Measurements from ENCODE around the gene GNAT2.

GNAT2 gene

DNA sequence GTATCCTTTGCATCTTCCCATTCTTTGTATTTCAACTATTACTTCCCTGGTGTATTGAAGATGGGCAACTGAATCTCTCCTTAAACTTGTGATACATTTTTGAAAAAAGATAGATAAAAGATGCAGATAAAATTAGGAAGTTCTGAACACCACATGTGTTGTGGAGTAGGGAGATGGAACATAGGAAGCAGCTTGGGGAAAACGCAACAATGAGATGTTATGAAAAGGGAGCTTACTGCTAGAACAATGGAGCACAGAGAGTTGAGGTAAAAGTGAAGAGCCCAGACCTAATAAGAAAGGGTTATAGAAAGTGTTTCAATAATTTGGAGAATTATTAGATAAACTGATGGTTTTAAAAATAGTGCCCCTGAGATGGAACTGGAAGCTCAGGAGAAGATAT is 50.1 kb downstream of the GNAT2 start:
- no peak for TF ChIP-seq EZH2phosphoT487 (IDR thresholded peaks at IDR 0.05; ENCODE audit: borderline replicate concordance, low read length)
- TF ChIP-seq, protein P1, sequence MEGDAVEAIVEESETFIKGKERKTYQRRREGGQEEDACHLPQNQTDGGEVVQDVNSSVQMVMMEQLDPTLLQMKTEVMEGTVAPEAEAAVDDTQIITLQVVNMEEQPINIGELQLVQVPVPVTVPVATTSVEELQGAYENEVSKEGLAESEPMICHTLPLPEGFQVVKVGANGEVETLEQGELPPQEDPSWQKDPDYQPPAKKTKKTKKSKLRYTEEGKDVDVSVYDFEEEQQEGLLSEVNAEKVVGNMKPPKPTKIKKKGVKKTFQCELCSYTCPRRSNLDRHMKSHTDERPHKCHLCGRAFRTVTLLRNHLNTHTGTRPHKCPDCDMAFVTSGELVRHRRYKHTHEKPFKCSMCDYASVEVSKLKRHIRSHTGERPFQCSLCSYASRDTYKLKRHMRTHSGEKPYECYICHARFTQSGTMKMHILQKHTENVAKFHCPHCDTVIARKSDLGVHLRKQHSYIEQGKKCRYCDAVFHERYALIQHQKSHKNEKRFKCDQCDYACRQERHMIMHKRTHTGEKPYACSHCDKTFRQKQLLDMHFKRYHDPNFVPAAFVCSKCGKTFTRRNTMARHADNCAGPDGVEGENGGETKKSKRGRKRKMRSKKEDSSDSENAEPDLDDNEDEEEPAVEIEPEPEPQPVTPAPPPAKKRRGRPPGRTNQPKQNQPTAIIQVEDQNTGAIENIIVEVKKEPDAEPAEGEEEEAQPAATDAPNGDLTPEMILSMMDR (IDR thresholded peaks at IDR 0.05; ENCODE audit: low read depth, low read length, poor library complexity, severe bottlenecking), result no peak
- Histone ChIP-seq H3K36me3 (ENCODE audit: control insufficient read depth, low read length) (peaks cover under 1% of the 10 kb centered on the region; the same call in 1 of the 2 replicates), H3K9me2 (replicated peaks; ENCODE audit: control insufficient read depth, low read length) (no peaks in the 10 kb centered on the region), H3K4me1 (ENCODE audit: control insufficient read depth, low read length) (peaks cover 25% of the 10 kb centered on the region), H3K4me3 (ENCODE audit: low read length) (no peak overlapping the region), H3K27ac (ENCODE audit: low read depth, low read length) (no peak overlapping the region), H3F3A (ENCODE audit: control insufficient read depth, insufficient read depth) (no peaks in the 10 kb centered on the region; the same call in 1 of the 2 replicates), H3K9me3 (ENCODE audit: control insufficient read depth, insufficient read depth, low read length) (no peaks in the 10 kb centered on the region), H3K79me2 (ENCODE audit: control insufficient read depth, low read length) (peaks cover 86% of the 10 kb centered on the region), H4K20me1 (ENCODE audit: control insufficient read depth, insufficient read depth, low read depth, low read length) (peaks cover 10% of the 10 kb centered on the region; the same call in 1 of the 2 replicates), H3K27me3 (ENCODE audit: control insufficient read depth, low read length) (no peaks in the 10 kb centered on the region), H3K4me2 (ENCODE audit: low read length) (0 out of 2 replicates have a peak overlapping the region, but pooled peaks have one; percentile 32)

DNA sequence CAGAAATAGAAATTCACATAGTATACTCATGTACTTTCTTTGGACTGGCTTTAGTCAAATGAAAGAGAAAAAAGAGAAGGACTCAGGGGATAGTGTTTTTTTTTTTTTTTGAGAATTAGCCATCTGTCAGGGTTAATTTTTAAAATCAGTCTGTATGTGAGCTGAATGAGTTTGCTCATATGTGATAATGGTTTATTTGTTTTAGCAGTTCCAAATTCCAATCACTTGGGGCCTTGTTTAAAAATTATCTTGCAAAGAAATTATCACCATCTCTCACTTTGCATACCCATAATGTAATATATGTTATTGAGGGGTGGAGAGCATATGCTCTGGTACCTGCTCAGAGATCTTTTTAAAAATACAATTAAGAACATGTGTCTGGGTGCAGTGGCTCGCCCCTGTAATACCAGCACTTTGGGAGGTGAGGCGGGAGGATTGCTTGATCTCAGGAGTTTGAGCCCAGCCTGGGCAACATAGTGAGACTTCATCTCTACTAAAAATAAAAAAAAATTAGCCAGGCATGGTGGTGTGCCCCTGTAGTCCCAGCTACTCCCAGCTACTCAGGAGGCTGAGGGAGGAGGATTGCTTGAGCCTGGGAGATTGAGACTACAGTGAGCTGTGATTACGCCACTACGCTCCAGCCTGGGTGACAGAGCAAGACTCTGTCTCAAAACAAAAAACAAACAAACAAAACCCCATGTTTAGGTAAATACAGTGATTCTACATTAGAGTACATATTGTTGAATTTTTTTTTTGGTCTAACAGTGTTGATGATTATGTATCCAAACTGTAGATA is 51.3 kb downstream of the GNAT2 start:
- H3K9me3 ChIP-seq (ENCODE audit: control insufficient read depth, insufficient read depth, low read length), result no peaks in the 10 kb centered on the region
- H3K9me2 ChIP-seq (replicated peaks; ENCODE audit: control insufficient read depth, low read length), result no peaks in the 10 kb centered on the region
- no peak overlapping the region for H3K4me3 ChIP-seq (ENCODE audit: low read length)
- no peaks in the 10 kb centered on the region for H3K27me3 ChIP-seq (ENCODE audit: control insufficient read depth, low read length)
- H3F3A ChIP-seq (ENCODE audit: control insufficient read depth, insufficient read depth), result no peaks in the 10 kb centered on the region
- no peak for TF ChIP-seq EZH2phosphoT487 (IDR thresholded peaks at IDR 0.05; ENCODE audit: borderline replicate concordance, low read length)
- TF ChIP-seq, protein P1 (IDR thresholded peaks at IDR 0.05; ENCODE audit: low read depth, low read length, poor library complexity, severe bottlenecking), result no peak
- H3K27ac ChIP-seq (ENCODE audit: low read depth, low read length), result no peak overlapping the region
- H3K79me2 ChIP-seq (ENCODE audit: control insufficient read depth, low read length), result peaks cover 94% of the 10 kb centered on the region
- H3K36me3 ChIP-seq (ENCODE audit: control insufficient read depth, low read length), result no peaks in the 10 kb centered on the region
- 0 out of 2 replicates have a peak overlapping the region, but pooled peaks have one; percentile 32 for H3K4me2 ChIP-seq (ENCODE audit: low read length)
- peaks cover 10% of the 10 kb centered on the region; the same call in 1 of the 2 replicates for H4K20me1 ChIP-seq (ENCODE audit: control insufficient read depth, insufficient read depth, low read depth, low read length)
- H3K4me1 ChIP-seq (ENCODE audit: control insufficient read depth, low read length), result peaks cover 25% of the 10 kb centered on the region

DNA sequence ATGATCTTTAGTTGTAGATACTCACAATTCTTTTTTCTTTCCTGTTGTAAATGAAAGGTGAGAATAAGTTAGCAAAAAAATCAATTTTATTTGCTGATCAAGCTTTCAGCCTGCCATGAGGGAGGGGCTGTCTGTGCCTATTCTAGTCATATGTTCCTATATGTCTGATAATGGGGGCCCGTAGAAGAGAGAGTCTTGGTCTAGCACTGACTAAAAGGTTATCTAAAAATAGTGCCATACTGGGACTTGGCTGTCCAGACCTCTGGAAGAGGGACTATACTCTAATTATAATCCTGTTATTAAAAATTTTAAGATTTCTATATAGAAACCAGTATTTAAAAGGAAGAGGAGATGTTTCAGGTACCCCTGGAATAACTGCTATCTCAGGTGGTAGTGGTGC is 52.4 kb downstream of the GNAT2 start:
- Histone ChIP-seq H3K9me3 (ENCODE audit: control insufficient read depth, insufficient read depth, low read length) (no peaks in the 10 kb centered on the region), H4K20me1 (ENCODE audit: control insufficient read depth, insufficient read depth, low read depth, low read length) (peaks cover 13% of the 10 kb centered on the region; the same call in 1 of the 2 replicates), H3F3A (ENCODE audit: control insufficient read depth, insufficient read depth) (no peaks in the 10 kb centered on the region), H3K36me3 (ENCODE audit: control insufficient read depth, low read length) (no peaks in the 10 kb centered on the region), H3K9me2 (replicated peaks; ENCODE audit: control insufficient read depth, low read length) (no peaks in the 10 kb centered on the region), H3K79me2 (ENCODE audit: control insufficient read depth, low read length) (peaks cover 96% of the 10 kb centered on the region), H3K4me1 (ENCODE audit: control insufficient read depth, low read length) (peaks cover 25% of the 10 kb centered on the region), H3K27ac (ENCODE audit: low read depth, low read length) (no peak overlapping the region), H3K4me2 (ENCODE audit: low read length) (no peak overlapping the region), H3K27me3 (ENCODE audit: control insufficient read depth, low read length) (no peaks in the 10 kb centered on the region), H3K4me3 (ENCODE audit: low read length) (no peak overlapping the region)
- TF ChIP-seq, protein P1 (IDR thresholded peaks at IDR 0.05; ENCODE audit: low read depth, low read length, poor library complexity, severe bottlenecking), result no peak
- TF ChIP-seq EZH2phosphoT487 (IDR thresholded peaks at IDR 0.05; ENCODE audit: borderline replicate concordance, low read length), result no peak
